Osteoblast (primary cell): ENCODE results near the gene RPA4. TPM values are rescaled to one million over a fixed set of nuclear protein-coding genes. Genes with fewer than 3 reads are reported as not detected.

Experiments
- DNase-seq: peaks from one replicate; pipeline ENCODE4 v3.0.0; 2011; ENCODE audit warnings: low spot score, mixed read lengths; ENCODE audit not compliant: insufficient read length; ENCODE audit errors: missing footprints
- H2AFZ ChIP-seq: 2 replicates; pipeline ENCODE4 v1.6.0; 2011; ENCODE audit warnings: mild to moderate bottlenecking, low read length
- H3K27ac ChIP-seq: 2 replicates; pipeline ENCODE4 v1.5.1; 2011; ENCODE audit warnings: mild to moderate bottlenecking, low read depth, low read length, moderate library complexity
- H3K27me3 ChIP-seq: 2 replicates; pipeline ENCODE4 v1.6.0; 2012; ENCODE audit warnings: mild to moderate bottlenecking, control low read depth, inconsistent platforms, low read length, moderate library complexity; ENCODE audit not compliant: insufficient read depth
- H3K36me3 ChIP-seq: 2 replicates; pipeline ENCODE4 v1.5.1; 2011; ENCODE audit warnings: mild to moderate bottlenecking, low read length, control low read depth, moderate library complexity; ENCODE audit not compliant: insufficient read depth
- H3K4me1 ChIP-seq: 2 replicates; pipeline ENCODE4 v1.5.1; 2011; ENCODE audit warnings: mild to moderate bottlenecking, low read length, control low read depth, moderate library complexity; ENCODE audit not compliant: insufficient read depth
- H3K4me2 ChIP-seq: 2 replicates; pipeline ENCODE4 v1.6.0; 2011; ENCODE audit warnings: mild to moderate bottlenecking, low read length; ENCODE audit not compliant: insufficient read depth
- H3K4me3 ChIP-seq: fragments of 200-600 bp; sonication (generic); 3 replicates; pipeline ENCODE4 v1.5.1; 2012; ENCODE audit warnings: mild to moderate bottlenecking, low read length, inconsistent platforms; ENCODE audit not compliant: insufficient read depth
- H3K79me2 ChIP-seq: 2 replicates; pipeline ENCODE4 v1.6.0; 2012; ENCODE audit warnings: mild to moderate bottlenecking, low read length, control low read depth, inconsistent platforms; ENCODE audit not compliant: insufficient read depth
- H3K9me3 ChIP-seq: 2 replicates; pipeline ENCODE4 v1.5.1; 2011; ENCODE audit warnings: low read depth, low read length, control low read depth
- H4K20me1 ChIP-seq: 2 replicates; pipeline ENCODE4 v1.6.0; 2012; ENCODE audit warnings: mild to moderate bottlenecking, low read length, control low read depth; ENCODE audit not compliant: insufficient read depth
- total RNA-seq: library from RNA; depleted of rRNA; stranded (reverse); fragments of >200 nt; gene quantifications from 2 replicates; pipeline ENCODE4 v1.2.3, GENCODE V29; 2012
- TF ChIP-seq, protein P1 (sequence below): IDR thresholded peaks from 2 replicates; pipeline ENCODE4 v1.5.1; 2011; ENCODE audit warnings: mild to moderate bottlenecking, low read depth, low read length, moderate library complexity; ENCODE audit errors: extremely low read depth

The RPA4 gene, protein sequence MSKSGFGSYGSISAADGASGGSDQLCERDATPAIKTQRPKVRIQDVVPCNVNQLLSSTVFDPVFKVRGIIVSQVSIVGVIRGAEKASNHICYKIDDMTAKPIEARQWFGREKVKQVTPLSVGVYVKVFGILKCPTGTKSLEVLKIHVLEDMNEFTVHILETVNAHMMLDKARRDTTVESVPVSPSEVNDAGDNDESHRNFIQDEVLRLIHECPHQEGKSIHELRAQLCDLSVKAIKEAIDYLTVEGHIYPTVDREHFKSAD
- 0.88 and 1.1 TPM in 2 replicates for total RNA-seq

DNA sequence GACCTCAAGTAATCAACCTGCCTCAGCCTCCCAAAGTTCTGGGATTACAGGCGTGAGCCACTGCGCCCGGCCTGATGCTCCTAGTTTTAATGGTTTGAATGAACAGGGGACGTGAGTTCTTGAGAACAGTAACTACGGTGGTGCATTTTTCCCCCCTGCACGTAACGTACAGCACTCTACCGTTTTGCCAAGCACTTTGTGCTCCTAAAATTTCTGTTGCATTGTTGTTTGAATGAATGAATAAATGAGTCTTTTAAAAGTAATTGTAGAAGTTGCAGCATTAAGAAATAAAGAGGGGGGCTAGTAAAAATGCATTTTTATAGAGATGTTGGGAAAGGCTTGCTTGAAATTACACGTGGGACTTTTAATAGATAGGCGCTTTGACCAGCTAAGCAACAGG lies at the start of gene RPA4:
Gene RPA4 (plus strand): TSS at position 301 of the 400 bp plus-strand sequence. CDS start 403 bp downstream, outside the sequence.
- Histone ChIP-seq H3K9me3 (no peaks in the 10 kb centered on the region), H2AFZ (no peak within 1 kb of the TSS), H3K27me3 (no peaks in the 10 kb centered on the region), H3K4me2 (no peak within 1 kb of the TSS), H3K36me3 (no peaks in the 10 kb centered on the region), H4K20me1 (no peaks in the 10 kb centered on the region), H3K27ac (no peak within 1 kb of the TSS), H3K4me1 (no peaks in the 10 kb centered on the region), H3K4me3 (no peak within 1 kb of the TSS), H3K79me2 (no peaks in the 10 kb centered on the region)
- no peak for DNase-seq
- TF ChIP-seq, protein P1, sequence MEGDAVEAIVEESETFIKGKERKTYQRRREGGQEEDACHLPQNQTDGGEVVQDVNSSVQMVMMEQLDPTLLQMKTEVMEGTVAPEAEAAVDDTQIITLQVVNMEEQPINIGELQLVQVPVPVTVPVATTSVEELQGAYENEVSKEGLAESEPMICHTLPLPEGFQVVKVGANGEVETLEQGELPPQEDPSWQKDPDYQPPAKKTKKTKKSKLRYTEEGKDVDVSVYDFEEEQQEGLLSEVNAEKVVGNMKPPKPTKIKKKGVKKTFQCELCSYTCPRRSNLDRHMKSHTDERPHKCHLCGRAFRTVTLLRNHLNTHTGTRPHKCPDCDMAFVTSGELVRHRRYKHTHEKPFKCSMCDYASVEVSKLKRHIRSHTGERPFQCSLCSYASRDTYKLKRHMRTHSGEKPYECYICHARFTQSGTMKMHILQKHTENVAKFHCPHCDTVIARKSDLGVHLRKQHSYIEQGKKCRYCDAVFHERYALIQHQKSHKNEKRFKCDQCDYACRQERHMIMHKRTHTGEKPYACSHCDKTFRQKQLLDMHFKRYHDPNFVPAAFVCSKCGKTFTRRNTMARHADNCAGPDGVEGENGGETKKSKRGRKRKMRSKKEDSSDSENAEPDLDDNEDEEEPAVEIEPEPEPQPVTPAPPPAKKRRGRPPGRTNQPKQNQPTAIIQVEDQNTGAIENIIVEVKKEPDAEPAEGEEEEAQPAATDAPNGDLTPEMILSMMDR, result no peak

DNA sequence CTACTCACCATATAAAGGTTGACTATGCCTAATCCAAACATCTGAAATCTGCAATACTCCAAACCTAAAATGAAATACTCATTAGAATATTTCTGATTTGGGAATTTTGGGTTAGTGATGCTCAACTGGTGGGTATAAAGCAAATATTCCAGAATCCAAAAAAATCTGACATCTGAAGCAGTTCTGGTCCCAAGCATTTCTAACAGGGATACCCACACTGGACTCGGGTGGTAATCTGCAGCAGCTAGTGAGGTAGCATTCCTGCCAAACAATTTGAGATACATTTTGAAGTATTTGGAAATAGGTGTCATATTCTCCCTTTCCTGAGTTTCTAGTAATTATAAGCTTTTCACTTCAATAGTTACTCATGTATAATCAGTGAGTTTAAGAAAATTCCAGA lies 49.6 kb upstream of the RPA4 start:
- H3K4me2 ChIP-seq, result no peak overlapping the region
- H2AFZ ChIP-seq, result no peak overlapping the region
- DNase-seq, result no peak
- TF ChIP-seq, protein P1, result no peak
- H3K79me2 ChIP-seq, result no peaks in the 10 kb centered on the region
- H3K4me3 ChIP-seq, result no peak overlapping the region
- H3K9me3 ChIP-seq, result no peaks in the 10 kb centered on the region
- no peaks in the 10 kb centered on the region for H4K20me1 ChIP-seq
- no peaks in the 10 kb centered on the region for H3K36me3 ChIP-seq
- no peak overlapping the region for H3K27ac ChIP-seq
- H3K27me3 ChIP-seq, result no peaks in the 10 kb centered on the region
- no peaks in the 10 kb centered on the region for H3K4me1 ChIP-seq

DNA sequence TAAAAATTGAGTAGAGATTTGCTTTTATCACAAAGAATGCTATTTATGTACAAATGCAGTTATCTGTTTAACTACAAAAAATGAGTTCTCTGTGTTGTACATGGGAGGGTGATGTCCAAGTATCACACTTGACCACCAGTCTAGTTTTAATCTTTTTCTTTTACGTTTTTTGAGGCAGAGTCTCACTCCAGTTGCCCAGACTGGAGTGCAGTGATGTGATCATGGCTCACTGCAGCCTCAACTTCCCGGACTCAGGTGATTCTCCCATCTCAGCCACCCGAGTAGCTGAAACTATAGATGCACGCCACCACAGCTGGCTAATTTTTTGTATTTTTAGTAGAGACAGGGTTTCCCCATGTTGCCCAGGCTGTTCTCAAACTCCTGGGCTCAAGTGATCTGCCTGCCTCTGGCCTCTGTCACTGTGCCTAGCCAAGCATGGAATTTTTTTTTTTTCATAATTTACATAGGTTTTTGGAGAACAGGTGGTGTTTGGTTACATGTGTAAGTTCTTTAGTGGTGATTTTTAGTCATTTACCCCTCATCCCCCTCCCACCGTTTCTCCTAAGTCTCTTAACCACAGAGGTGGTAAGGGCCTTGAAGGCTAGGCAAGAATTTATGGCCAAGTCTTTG lies 47.9 kb upstream of the RPA4 start:
- DNase-seq, result no peak
- Histone ChIP-seq H3K27ac (no peak overlapping the region), H2AFZ (no peak overlapping the region), H3K4me3 (no peak overlapping the region), H3K79me2 (no peaks in the 10 kb centered on the region), H3K4me2 (no peak overlapping the region), H3K36me3 (no peaks in the 10 kb centered on the region), H3K9me3 (no peaks in the 10 kb centered on the region), H3K4me1 (no peaks in the 10 kb centered on the region), H4K20me1 (no peaks in the 10 kb centered on the region), H3K27me3 (no peaks in the 10 kb centered on the region)
- TF ChIP-seq, protein P1, result no peak

DNA sequence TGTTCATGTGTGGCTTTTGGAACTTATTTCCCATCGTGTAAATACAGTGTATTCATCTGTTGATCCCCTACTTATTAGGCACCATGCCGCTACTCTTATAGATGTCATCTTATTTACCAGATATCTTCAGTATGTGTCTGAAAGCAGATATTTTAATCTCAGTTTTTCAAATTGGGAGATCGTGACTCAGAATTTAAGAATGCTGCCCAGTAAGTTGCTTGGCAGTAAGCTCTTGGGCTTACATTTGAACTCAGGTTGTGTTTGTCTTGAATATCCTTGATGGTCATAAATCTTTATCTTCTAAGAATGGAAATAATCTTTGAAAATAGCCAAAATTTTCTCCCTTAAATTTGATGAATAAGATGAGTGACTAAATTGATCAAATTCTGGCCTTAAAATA lies 45.9 kb upstream of the RPA4 start:
- Histone ChIP-seq H3K79me2 (no peaks in the 10 kb centered on the region), H3K4me2 (no peak overlapping the region), H3K9me3 (no peaks in the 10 kb centered on the region), H3K4me3 (no peak overlapping the region), H4K20me1 (no peaks in the 10 kb centered on the region), H3K4me1 (no peaks in the 10 kb centered on the region), H3K36me3 (no peaks in the 10 kb centered on the region), H2AFZ (no peak overlapping the region), H3K27ac (no peak overlapping the region), H3K27me3 (no peaks in the 10 kb centered on the region)
- peak; percentile 43 for DNase-seq
- TF ChIP-seq, protein P1, result no peak
